Activated T-cell treated with anti-CD3 and anti-CD28 coated beads, Interleukin-2, amount 50 U/mL, for 72 hours (primary cell): Measurements from ENCODE around the gene ADTRP. TPM values are rescaled to one million over a fixed set of nuclear protein-coding genes. Genes with fewer than 3 reads are reported as not detected.

Experiments
- ATAC-seq, 2 donors: fragments of 150-1000 bp; cut with Tn5 transposase; replicated peaks in 1 of 2; 2 replicates each; pipeline ENCODE4 v1.10.0; 2021; ENCODE audit warnings: moderate library complexity in 2 of 2, mild to moderate bottlenecking in 1 of 2
- DNase-seq, 2 donors: peaks; one replicate each; pipeline ENCODE4 v3.0.0; 2021 to 2022; ENCODE audit warnings: mixed read lengths in 1 of 2
- H3K27ac Mint-ChIP-seq: one replicate; pipeline ENCODE4 v1.8.0; 2022; ENCODE audit warnings: mild to moderate bottlenecking, moderate library complexity, mixed read lengths
- H3K27me3 Mint-ChIP-seq: one replicate; pipeline ENCODE4 v1.8.0; 2022; ENCODE audit warnings: low read depth, mixed read lengths
- H3K36me3 Mint-ChIP-seq, 2 donors: one replicate each; pipeline ENCODE4 v1.8.0; 2022; ENCODE audit warnings: mixed read lengths in 2 of 2, mild to moderate bottlenecking in 1 of 2; ENCODE audit not compliant: insufficient read depth in 2 of 2
- H3K4me1 Mint-ChIP-seq: one replicate; pipeline ENCODE4 v1.8.0; 2022; ENCODE audit warnings: low read depth, mixed read lengths
- H3K4me3 Mint-ChIP-seq, 2 donors: one replicate each; pipeline ENCODE4 v1.8.0; 2022; ENCODE audit warnings: mild to moderate bottlenecking in 2 of 2, mixed read lengths in 2 of 2, moderate library complexity in 2 of 2
- H3K9me3 Mint-ChIP-seq, 2 donors: one replicate each; pipeline ENCODE4 v1.8.0; 2022; ENCODE audit warnings: mixed read lengths in 2 of 2
- total RNA-seq, 2 donors: library from RNA; stranded (reverse); gene quantifications; one replicate each; pipeline ENCODE4 v1.2.3, GENCODE V29; 2022

The ADTRP gene
- total RNA-seq, 2 donors from 2014 or later: 62.4 to 71.6 TPM

DNA sequence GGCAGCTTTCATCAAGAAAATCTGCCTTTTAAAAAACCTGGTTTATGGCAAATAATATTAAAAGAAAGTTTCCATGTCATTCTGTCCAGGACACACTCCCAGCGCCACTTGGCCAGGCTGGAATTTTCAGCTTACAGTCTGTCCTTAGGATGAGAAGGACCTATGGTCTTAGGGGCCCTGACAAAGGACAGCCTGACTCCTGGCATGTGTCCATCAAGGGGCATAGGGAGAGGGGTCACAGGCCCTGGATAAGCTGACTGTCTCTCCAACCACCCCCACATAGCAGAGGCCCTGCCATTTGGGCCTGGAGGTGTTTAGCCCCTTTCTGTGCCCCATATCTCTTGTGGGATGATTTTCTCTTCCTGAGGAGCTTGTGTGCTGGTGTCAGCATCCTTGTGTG, 60.6 kb downstream of the ADTRP start:
- ATAC-seq (no peak), DNase-seq (no peak)

DNA sequence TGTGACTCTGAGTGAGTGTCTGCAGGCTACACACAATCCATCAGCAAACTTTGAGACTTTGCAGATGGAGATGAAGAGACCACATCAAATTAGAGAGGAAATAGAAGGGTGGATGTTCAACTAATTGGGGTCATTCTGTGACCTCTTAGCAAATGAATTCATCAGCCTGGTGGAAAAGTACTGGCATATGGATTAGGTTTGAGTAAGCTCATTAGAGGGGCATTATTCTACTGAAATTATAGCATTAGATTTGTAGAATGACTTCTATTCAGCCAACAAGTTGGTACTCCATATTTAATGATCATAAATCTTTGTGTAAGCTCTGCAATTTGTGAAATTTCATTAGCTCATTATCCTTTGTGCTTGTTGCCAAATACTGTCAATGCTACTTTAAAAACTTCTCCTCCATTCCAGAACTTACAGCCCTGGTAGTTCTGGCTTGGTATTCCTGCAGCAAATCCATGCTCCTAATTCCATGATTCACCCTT, 63.8 kb downstream of the ADTRP start:
- no peaks in the 10 kb centered on the region for H3K9me3 Mint-ChIP-seq
- peaks cover 13 to 37% of the 10 kb centered on the region in 2 donors for H3K36me3 Mint-ChIP-seq
- peaks cover 84% of the 10 kb centered on the region for H3K4me1 Mint-ChIP-seq
- H3K27me3 Mint-ChIP-seq: no peaks in the 10 kb centered on the region
- DNase-seq (no peak), ATAC-seq (no peak)
- peak overlapping the region; percentile 88 for H3K27ac Mint-ChIP-seq
- H3K4me3 Mint-ChIP-seq: peak overlapping the region; percentile 52 to 82

More for the DNA sequence above, 60.6 kb downstream of the ADTRP start:
- no peaks in the 10 kb centered on the region for H3K9me3 Mint-ChIP-seq
- H3K36me3 Mint-ChIP-seq: peaks cover 18 to 48% of the 10 kb centered on the region in 2 donors
- no peaks in the 10 kb centered on the region for H3K27me3 Mint-ChIP-seq
- no peak overlapping the region for H3K4me3 Mint-ChIP-seq
- H3K27ac Mint-ChIP-seq: no peak overlapping the region
- H3K4me1 Mint-ChIP-seq: peaks cover 77% of the 10 kb centered on the region

DNA sequence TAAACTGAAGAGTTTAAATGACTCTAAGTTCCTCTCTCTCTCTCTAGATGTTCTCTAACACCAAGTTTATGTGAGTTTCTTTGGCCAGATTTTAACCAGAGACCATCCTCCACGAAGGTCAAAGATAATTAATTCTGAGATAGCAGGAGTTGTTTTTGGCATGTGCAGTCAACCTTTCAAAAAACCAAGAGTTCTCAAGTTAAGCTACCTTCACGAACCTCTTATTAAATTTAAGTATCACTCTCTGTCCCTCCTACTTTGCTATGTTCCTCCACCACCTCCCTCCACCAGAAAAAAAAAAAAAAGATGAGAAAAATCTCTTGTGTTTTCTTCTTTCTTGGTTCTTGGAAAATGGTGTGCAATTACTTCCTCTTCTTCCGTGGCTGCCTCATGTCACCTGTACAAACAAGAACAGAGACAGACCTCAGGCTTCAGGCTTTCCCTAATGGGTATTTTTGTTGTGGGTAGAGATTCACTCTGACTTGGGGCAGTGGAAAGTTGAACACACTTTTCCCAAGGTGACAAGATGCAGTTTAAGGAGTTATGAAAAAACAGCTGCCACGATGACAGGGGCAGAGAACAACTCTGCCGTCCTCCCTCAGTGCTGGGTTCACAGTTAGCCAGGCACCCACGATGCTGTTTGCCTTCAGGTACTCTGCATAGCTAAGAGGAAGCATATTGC, 64.3 kb downstream of the ADTRP start:
- DNase-seq (peak; percentile 36 to 43), ATAC-seq (peak; percentile 30 to 35)
- H3K36me3 Mint-ChIP-seq: peaks cover 10 to 34% of the 10 kb centered on the region in 2 donors
- peak overlapping the region; percentile 88 for H3K27ac Mint-ChIP-seq
- H3K27me3 Mint-ChIP-seq: no peaks in the 10 kb centered on the region
- H3K4me3 Mint-ChIP-seq: peak overlapping the region; percentile 52 to 82
- H3K4me1 Mint-ChIP-seq: peaks cover 82% of the 10 kb centered on the region
- peaks cover under 1 to 1% of the 10 kb centered on the region in 2 donors for H3K9me3 Mint-ChIP-seq

DNA sequence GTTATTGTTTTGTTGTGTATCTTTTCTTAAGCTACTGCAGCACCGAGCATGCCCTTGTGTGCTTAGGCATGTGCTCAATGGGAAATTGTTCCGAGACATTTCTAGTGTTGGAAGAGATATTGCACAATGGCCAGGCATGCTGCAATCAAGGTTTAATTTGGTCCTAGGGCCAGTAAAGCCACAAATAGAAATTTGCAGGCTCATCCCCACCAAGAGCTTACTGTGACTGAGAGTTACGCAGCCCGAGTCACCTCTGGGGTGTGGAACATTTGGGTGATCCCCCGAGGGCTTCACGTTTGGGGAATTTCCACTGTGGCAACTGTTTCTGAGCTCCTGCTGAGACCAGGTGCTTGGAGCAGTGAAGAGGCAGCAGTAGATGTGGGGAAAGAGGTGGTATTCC, 65.8 kb downstream of the ADTRP start:
- H3K4me3 Mint-ChIP-seq: peak overlapping the region; percentile 82 to 94
- H3K27me3 Mint-ChIP-seq: no peaks in the 10 kb centered on the region
- H3K36me3 Mint-ChIP-seq: peaks cover 13 to 32% of the 10 kb centered on the region in 2 donors
- H3K27ac Mint-ChIP-seq: peak overlapping the region; percentile 97
- ATAC-seq (peak; percentile 21 to 29), DNase-seq (peak; percentile 61 to 63)
- H3K4me1 Mint-ChIP-seq: peaks cover 88% of the 10 kb centered on the region
- H3K9me3 Mint-ChIP-seq: peaks cover 6 to 7% of the 10 kb centered on the region in 2 donors

DNA sequence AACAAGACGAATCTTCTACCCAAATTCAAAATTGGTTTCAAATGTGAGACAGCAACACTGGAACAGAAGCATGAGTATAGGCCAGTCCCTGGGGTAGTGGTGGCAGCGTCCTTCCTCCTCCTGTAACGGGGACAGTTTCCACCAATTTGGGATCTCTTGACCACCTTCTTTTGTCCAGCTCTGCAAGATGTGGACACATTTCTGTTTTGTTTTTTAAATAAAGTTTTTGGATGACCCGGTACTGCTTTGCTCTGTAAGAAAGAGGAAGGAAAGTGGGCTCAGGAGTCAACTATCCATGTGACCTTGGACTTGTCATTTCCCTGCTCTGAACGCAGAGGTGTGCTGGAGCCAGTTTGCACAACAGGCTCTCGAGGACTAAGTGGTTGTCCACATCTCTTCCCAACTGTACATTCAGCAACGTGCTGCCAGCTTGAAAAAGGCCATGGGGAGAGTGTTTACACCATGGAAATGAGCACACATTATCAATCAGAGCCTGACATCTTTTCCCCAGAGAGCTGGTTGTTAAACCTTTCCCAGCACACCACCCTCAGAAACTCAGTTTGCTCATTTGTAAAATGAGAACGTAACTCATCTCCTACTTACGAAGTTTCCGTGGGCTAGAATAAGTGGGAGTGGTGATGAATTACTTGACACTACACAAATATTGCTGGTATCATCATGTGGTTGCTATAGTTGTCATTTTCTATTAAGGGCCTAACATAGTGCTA, 66.5 kb downstream of the ADTRP start:
- Mint-ChIP-seq H3K9me3 (peaks cover 6 to 7% of the 10 kb centered on the region in 2 donors), H3K36me3 (peaks cover 10 to 26% of the 10 kb centered on the region in 2 donors), H3K4me1 (peaks cover 85% of the 10 kb centered on the region), H3K27me3 (no peaks in the 10 kb centered on the region), H3K4me3 (peak overlapping the region; percentile 82 to 94), H3K27ac (peak overlapping the region; percentile 97)
- DNase-seq (peak; percentile 32 to 41), ATAC-seq (peak; percentile 42 to 55)

DNA sequence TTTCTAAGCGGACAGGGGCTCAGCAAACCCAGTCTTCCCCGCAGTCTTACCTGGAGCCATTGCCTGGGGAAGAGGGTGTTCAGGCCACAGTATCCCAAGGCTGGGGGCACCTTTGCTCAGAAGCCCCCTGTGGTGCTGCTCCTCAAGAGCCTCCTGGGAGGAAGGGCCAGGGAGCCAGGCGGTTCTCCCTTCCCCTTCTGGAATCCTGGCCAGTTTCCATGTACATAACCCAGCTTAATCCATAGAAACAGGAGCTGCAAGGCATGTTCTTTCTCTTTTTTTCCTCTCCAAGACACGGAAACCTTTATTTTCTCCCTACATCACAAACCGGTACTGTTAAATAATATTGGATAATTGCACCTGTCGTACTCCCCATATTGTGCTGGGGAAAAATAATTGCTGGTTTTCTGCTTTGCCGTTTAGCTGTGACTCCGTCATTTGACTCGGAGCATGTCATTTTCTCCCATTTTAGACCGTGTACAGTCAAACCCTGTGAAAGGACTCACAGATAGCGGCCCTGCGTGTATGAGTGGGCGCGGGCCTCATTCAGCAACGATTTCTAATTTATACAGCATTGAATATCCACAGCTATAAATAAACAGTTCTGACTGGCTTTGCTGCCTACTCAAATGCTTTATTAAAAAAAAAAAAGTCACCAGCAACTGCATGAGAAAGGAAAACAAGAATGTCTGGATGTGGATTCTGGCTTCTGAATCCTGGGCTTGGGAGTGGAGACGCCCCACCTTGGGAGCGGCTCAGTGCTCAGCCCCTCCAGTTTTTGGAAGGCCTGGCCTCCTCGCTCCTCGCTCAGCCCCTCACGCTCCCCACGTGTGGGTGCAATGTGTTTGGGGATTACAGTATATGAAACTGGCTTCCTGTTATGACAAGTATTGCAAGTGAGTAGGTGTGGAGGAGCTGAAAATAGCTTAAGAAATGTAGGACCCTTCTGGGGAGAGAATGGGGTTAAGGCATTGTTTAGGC, 67.3 kb downstream of the ADTRP start:
- peak; percentile 73 to 76 for ATAC-seq
- peak overlapping the region; percentile 100 for H3K27ac Mint-ChIP-seq

DNA sequence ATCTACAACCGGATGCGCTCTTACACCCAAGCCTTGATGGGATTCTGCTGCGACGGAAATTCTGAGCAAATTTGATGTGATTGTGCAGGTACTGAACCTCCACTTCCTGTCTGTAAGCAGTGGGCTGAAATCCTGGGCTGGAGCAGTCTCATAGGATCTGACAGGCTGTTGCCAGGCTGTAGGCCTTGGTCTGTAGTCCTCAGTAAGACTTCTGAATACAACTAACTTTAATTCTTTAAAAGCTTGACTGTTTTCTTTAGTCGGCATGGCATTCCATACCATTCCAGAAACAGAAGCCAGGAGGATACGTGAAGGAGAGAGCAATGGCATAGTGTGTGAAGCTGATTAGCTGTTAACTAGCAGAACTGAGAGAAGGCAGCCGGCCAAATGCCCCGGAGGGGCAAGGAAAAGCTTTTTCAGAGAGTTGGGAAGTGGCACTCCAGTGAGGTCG, 68.3 kb downstream of the ADTRP start:
- ATAC-seq (peak; percentile 18 to 30), DNase-seq (peak; percentile 55 to 67)
- peak overlapping the region; percentile 82 to 94 for H3K4me3 Mint-ChIP-seq
- H3K4me1 Mint-ChIP-seq: peaks cover 83% of the 10 kb centered on the region
- peaks cover 6 to 7% of the 10 kb centered on the region in 2 donors for H3K9me3 Mint-ChIP-seq
- H3K36me3 Mint-ChIP-seq: peaks cover 9 to 20% of the 10 kb centered on the region in 2 donors
- H3K27me3 Mint-ChIP-seq: no peaks in the 10 kb centered on the region
- H3K27ac Mint-ChIP-seq: peak overlapping the region; percentile 100

More for the DNA sequence above, 67.3 kb downstream of the ADTRP start:
- DNase-seq: peak; percentile 75 to 77
- H3K36me3 Mint-ChIP-seq: peaks cover 9 to 25% of the 10 kb centered on the region in 2 donors
- H3K4me1 Mint-ChIP-seq: peaks cover 89% of the 10 kb centered on the region
- H3K27me3 Mint-ChIP-seq: no peaks in the 10 kb centered on the region
- peaks cover 6 to 7% of the 10 kb centered on the region in 2 donors for H3K9me3 Mint-ChIP-seq
- peak overlapping the region; percentile 82 to 94 for H3K4me3 Mint-ChIP-seq

DNA sequence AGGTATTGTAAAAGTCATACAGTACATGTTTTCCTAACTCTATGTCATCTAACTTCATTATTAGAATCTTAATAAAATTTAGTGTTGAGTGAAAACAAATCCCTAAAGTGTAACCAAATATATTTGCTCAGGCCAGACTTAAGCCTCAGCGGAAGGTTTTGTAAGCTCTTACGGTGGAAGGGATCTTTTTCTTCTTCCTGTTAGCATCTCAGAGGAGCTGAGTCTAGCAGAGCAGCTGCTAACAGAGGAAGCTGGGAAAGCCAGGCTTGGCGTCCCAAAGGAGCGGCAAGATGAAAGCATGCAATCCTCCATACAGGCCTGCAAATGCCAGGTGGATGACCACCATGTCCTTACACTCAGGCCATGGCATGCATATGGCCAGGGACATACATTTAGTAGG, 72.4 kb downstream of the ADTRP start:
- no peak for ATAC-seq
- no peak for DNase-seq
- Mint-ChIP-seq H3K4me3 (no peak overlapping the region), H3K27me3 (no peaks in the 10 kb centered on the region), H3K27ac (no peak overlapping the region), H3K9me3 (peaks cover 6 to 7% of the 10 kb centered on the region in 2 donors), H3K36me3 (peaks cover 6 to 11% of the 10 kb centered on the region in 2 donors), H3K4me1 (peaks cover 77% of the 10 kb centered on the region)

DNA sequence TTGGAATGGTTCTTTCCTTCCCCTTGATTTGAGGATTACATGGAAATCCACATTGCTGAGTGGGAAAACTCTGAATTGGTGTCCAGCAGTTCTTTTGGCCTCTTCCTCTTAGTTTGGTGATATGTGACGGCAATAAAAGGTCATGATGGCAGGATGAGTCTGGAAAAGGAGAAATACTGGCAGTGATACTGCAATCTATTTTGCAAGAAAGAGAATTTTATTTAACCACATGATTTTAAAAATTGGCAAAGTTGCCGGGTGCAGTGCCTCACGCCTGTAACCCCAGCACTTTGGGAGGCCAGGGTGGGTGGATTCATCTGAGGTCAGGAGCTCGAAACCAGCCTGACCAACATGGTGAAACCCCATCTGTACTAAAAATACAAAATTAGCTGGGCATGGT, 73.1 kb downstream of the ADTRP start:
- H3K4me1 Mint-ChIP-seq: peaks cover 73% of the 10 kb centered on the region

DNA sequence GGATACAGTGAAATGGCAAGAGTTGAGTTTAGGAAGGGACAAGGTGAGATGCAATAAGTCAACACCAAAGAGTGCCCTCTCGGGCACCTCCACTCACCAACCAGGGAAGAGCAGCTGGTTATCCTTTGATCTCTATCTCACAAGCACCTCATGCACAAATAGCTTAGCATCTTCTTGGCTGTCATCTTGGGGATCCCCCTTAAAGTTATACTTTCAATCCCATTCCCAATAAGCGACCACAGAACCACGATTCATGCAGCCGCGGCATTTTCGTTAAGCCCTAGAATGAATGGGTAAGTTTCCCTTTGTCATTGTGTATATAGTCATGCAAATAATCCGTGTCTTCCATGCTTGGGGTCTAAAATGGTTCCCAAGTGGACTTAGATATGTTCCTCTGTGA, 73.5 kb downstream of the ADTRP start:
- Mint-ChIP-seq H3K9me3 (peaks cover 6 to 7% of the 10 kb centered on the region in 2 donors), H3K4me3 (peak overlapping the region; percentile 13 to 17), H3K27me3 (no peaks in the 10 kb centered on the region), H3K4me1 (peaks cover 70% of the 10 kb centered on the region), H3K27ac (no peak overlapping the region), H3K36me3 (peaks cover 6 to 9% of the 10 kb centered on the region in 2 donors)
- DNase-seq (peak; percentile 31 to 37), ATAC-seq (peak; percentile 63 to 77)

More for the DNA sequence above, 73.1 kb downstream of the ADTRP start:
- ATAC-seq: no peak
- DNase-seq: no peak
- H3K27me3 Mint-ChIP-seq: no peaks in the 10 kb centered on the region
- peaks cover 6 to 7% of the 10 kb centered on the region in 2 donors for H3K9me3 Mint-ChIP-seq
- H3K4me3 Mint-ChIP-seq: peak overlapping the region; percentile 13 to 17
- H3K27ac Mint-ChIP-seq: no peak overlapping the region
- peaks cover 6 to 11% of the 10 kb centered on the region in 2 donors for H3K36me3 Mint-ChIP-seq

DNA sequence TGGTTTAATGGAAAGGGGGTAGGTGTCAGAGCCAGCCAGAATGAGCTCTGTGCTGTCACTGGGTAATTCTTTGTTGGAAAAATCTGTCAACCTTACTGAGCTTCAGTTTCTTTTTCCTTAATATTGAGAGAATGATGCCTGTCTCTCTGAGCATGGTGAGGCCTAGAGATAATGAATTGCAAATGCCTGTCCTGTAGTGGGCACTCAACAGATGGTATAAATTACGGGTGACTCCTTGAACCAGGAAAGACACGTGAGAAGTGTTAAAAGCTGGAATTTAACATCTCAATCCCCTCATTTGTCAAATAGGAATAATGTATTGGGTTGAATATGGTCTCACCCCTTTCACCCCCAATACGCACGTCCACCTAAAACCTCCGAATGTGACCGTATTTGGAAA, 74.9 kb downstream of the ADTRP start:
- H3K9me3 Mint-ChIP-seq: peaks cover under 1 to 2% of the 10 kb centered on the region in 2 donors
- DNase-seq: no peak
- no peak for ATAC-seq
- H3K4me1 Mint-ChIP-seq: peaks cover 65% of the 10 kb centered on the region
- peaks cover 0 to under 1% of the 10 kb centered on the region in 2 donors for H3K36me3 Mint-ChIP-seq
- H3K27me3 Mint-ChIP-seq: no peaks in the 10 kb centered on the region
- H3K4me3 Mint-ChIP-seq: no peak overlapping the region
- H3K27ac Mint-ChIP-seq: no peak overlapping the region

DNA sequence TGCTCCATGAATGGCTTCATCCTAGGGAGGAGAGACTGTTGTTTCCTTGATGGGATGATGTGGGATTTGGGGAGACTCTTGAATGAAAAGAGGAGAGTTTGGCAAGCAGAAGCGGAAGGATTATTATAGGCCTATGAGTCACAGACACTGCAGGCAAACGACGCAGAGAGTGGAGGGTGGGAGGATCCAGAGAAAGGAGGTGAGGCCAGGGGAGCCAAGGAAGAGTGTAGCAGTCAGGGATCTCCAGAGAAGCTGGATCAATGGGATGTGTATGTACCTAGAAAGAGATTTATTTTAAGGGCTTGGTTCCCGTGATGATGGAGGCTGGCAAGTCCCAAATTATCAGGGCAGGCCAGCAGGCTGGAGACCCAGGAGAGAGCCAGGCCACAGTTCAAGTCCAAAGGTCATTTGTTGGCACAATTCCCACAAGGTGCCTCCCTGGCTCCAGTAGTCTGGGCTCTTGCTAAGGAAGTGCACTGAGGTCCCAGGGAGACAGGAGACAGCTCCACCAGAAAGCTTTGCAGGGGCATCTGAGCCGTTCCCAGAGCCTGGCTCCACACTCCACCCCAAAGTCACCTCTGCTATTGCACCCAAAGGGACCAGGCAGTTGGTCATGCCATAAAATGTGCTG, 76.0 kb downstream of the ADTRP start:
- Mint-ChIP-seq H3K4me1 (peaks cover 54% of the 10 kb centered on the region), H3K27me3 (no peaks in the 10 kb centered on the region), H3K4me3 (no peak overlapping the region), H3K27ac (no peak overlapping the region), H3K36me3 (no peaks in the 10 kb centered on the region), H3K9me3 (no peaks in the 10 kb centered on the region)
- DNase-seq: no peak
- no peak for ATAC-seq
